SK-N-SH (cell line): ENCODE measurements around the gene ZNF480. TPM values are rescaled to one million over a fixed set of nuclear protein-coding genes. Genes with fewer than 3 reads are reported as not detected.

ENCODE experiments used
- CTCF ChIA-PET: fragments of 300-600, 350-600 bp; formaldehyde crosslinking; extraction: SDS; loops from one replicate; lab custom pipeline; 2021; lab: Yijun Ruan, JAX
- POLR2A ChIA-PET: fragments of 350-600 bp; sonication (Branson Sonifier 250); formaldehyde crosslinking; extraction: SDS; loops from one replicate; lab custom pipeline; 2020; ENCODE audit warnings: antibody characterized with exemption, inconsistent platforms; lab: Yijun Ruan, JAX
- DNase-seq: peaks from one replicate; pipeline ENCODE4 v3.0.0; 2012
- H2AFZ ChIP-seq: fragments of 200-600 bp; sonication (generic); 2 replicates; pipeline ENCODE4 v1.8.1; 2016; ENCODE audit warnings: antibody characterized with exemption, mild to moderate bottlenecking, low read depth
- H3F3A ChIP-seq: fragments of 200-600 bp; sonication (generic); replicated peaks from 2 replicates; pipeline ENCODE3; 2016; ENCODE audit warnings: antibody characterized with exemption, mild to moderate bottlenecking; ENCODE audit not compliant: insufficient read depth
- H3K27ac ChIP-seq, 2 experiments: fragments of 200-500 bp in 1 of 2; fragments of 200-600 bp in 1 of 2; sonication (Bioruptor generic) in 1 of 2; sonication (generic), shearing (Covaris generic) in 1 of 2; 2 replicates each; pipeline versions ENCODE4 v1.5.1 to v1.6.1; 2014 to 2016; ENCODE audit warnings: low read depth in 2 of 2, inconsistent platforms in 1 of 2, low read length in 1 of 2, mild to moderate bottlenecking in 1 of 2, mixed read lengths in 1 of 2
- H3K27me3 ChIP-seq: fragments of 200-600 bp; sonication (generic), shearing (Covaris generic); 2 replicates; pipeline ENCODE4 v1.6.1; 2016; ENCODE audit warnings: mixed run types; ENCODE audit not compliant: insufficient read depth
- H3K36me3 ChIP-seq, 2 experiments: fragments of 200-500 bp in 1 of 2; fragments of 200-600 bp in 1 of 2; sonication (Bioruptor generic) in 1 of 2; sonication (generic) in 1 of 2; replicated peaks in 1 of 2; 2 replicates each; pipeline versions ENCODE3 to v1.5.1; 2014 to 2016; ENCODE audit warnings: low read length in 1 of 2, mild to moderate bottlenecking in 1 of 2; ENCODE audit not compliant: insufficient read depth in 2 of 2, control insufficient read depth in 1 of 2
- H3K4me1 ChIP-seq, 2 experiments: fragments of 200-500 bp in 1 of 2; fragments of 200-600 bp in 1 of 2; sonication (Bioruptor generic) in 1 of 2; sonication (generic), shearing (Covaris generic) in 1 of 2; 2 replicates each; pipeline versions ENCODE4 v1.5.1 to v1.6.1; 2014 to 2016; ENCODE audit warnings: low read depth in 1 of 2, low read length in 1 of 2, mixed run types in 1 of 2; ENCODE audit not compliant: insufficient read depth in 2 of 2, control insufficient read depth in 1 of 2
- H3K4me2 ChIP-seq: fragments of 200-600 bp; sonication (generic), shearing (Covaris generic); 2 replicates; pipeline ENCODE4 v1.6.1; 2017; ENCODE audit warnings: mixed run types
- H3K4me3 ChIP-seq, 2 experiments: fragments of 200-500 bp in 1 of 2; fragments of 200-600 bp in 1 of 2; sonication (Bioruptor generic) in 1 of 2; sonication (generic), shearing (Covaris generic) in 1 of 2; 2 replicates each; pipeline versions ENCODE4 v1.5.1 to v1.8.1; 2014 to 2016; ENCODE audit warnings: low read depth in 2 of 2, inconsistent platforms in 1 of 2, low read length in 1 of 2, mild to moderate bottlenecking in 1 of 2, mixed read lengths in 1 of 2, moderate library complexity in 1 of 2
- H3K79me2 ChIP-seq: fragments of 200-600 bp; sonication (generic); 2 replicates; pipeline ENCODE4 v1.8.1; 2017; ENCODE audit warnings: mild to moderate bottlenecking; ENCODE audit not compliant: insufficient read depth
- H3K9ac ChIP-seq: fragments of 200-600 bp; sonication (generic); 2 replicates; pipeline ENCODE4 v1.6.1; 2017; ENCODE audit warnings: mixed run types
- H3K9me2 ChIP-seq: fragments of 200-600 bp; sonication (generic); 2 replicates; pipeline ENCODE4 v1.6.1; 2017; ENCODE audit warnings: mixed run types
- H3K9me3 ChIP-seq: fragments of 200-600 bp; sonication (generic); 2 replicates; pipeline ENCODE4 v1.6.1; 2017; ENCODE audit warnings: mixed run types, mild to moderate bottlenecking, moderate library complexity
- H4K20me1 ChIP-seq: fragments of 200-600 bp; sonication (generic); 2 replicates; pipeline ENCODE4 v1.6.1; 2017; ENCODE audit warnings: mild to moderate bottlenecking, mixed run types; ENCODE audit not compliant: insufficient read depth
- EP300 ChIP-seq, 2 experiments: IDR thresholded peaks; 2 replicates each; pipeline versions ENCODE4 v1.4.0 to v1.6.1; 2012; ENCODE audit warnings: borderline replicate concordance in 1 of 2, low read depth in 1 of 2, low read length in 1 of 2
- EZH2phosphoT487 ChIP-seq: fragments of 200-600 bp; sonication (generic); IDR thresholded peaks from 2 replicates; pipeline ENCODE4 v1.6.1; 2017; ENCODE audit warnings: low read depth, mixed run types, mild to moderate bottlenecking, antibody characterized with exemption, moderate library complexity, borderline replicate concordance
- FOXJ3 ChIP-seq: sonication (generic); formaldehyde crosslinking; IDR thresholded peaks from 2 replicates; pipeline ENCODE4 v1.5.1; 2020; ENCODE audit warnings: mild to moderate bottlenecking, missing genetic modification reagents
- GATA2 ChIP-seq: sonication (generic); formaldehyde crosslinking; IDR thresholded peaks from 2 replicates; pipeline ENCODE4 v1.5.0; 2020; ENCODE audit warnings: mild to moderate bottlenecking, missing genetic modification reagents
- NFIC ChIP-seq: IDR thresholded peaks from 2 replicates; pipeline ENCODE4 v1.4.0; 2012; ENCODE audit warnings: borderline replicate concordance
- NRF1 ChIP-seq: IDR thresholded peaks from 2 replicates; pipeline ENCODE4 v1.6.1; 2012; ENCODE audit warnings: low read depth, mild to moderate bottlenecking, low read length
- RAD21 ChIP-seq: IDR thresholded peaks from 2 replicates; pipeline ENCODE4 v1.6.1; 2012; ENCODE audit warnings: mild to moderate bottlenecking, low read length
- TCF12 ChIP-seq: IDR thresholded peaks from 2 replicates; pipeline ENCODE4 v1.4.0; 2012
- YY1 ChIP-seq: IDR thresholded peaks from 2 replicates; pipeline ENCODE4 v1.4.0; 2012; ENCODE audit warnings: low read depth, mild to moderate bottlenecking
- WGBS: methylation state at CpG from one replicate; pipeline ENCODE4 v1.1.6; 2017; ENCODE audit warnings: low lambda C conversion rate; 5-methylcytosine and 5-hydroxymethylcytosine counted together
- polyA plus RNA-seq, 3 experiments: library from polyadenylated mRNA; depleted of rRNA; stranded (reverse); fragments of >200 nt; gene quantifications; 2 replicates each; pipeline ENCODE4 v1.2.3, GENCODE V29; 2012
- TF ChIP-seq, protein P1 (sequence below): fragments of 150-350 bp; IDR thresholded peaks from 2 replicates; pipeline ENCODE4 v1.6.1; 2016; ENCODE audit warnings: mild to moderate bottlenecking, low read depth, low read length
- TF ChIP-seq, protein P2 (sequence below): IDR thresholded peaks from 2 replicates; pipeline ENCODE4 v1.4.0; 2012; ENCODE audit warnings: low read depth
- TF ChIP-seq, protein P3 (sequence below): fragments of 200-600 bp; sonication (generic); IDR thresholded peaks from 2 replicates; pipeline ENCODE4 v1.6.1; 2017; ENCODE audit warnings: antibody characterized with exemption, mild to moderate bottlenecking, moderate library complexity
- TF ChIP-seq, protein P4 (sequence below): IDR thresholded peaks from 2 replicates; pipeline ENCODE4; 2012
- TF ChIP-seq, protein P5 (sequence below): IDR thresholded peaks from 2 replicates; pipeline ENCODE4 v1.4.0; 2012; ENCODE audit warnings: low read depth, borderline replicate concordance

Gene ZNF480
- polyA plus RNA-seq, 1 of the 3 experiments (the other 2 are of a cell fraction): 10.9 TPM

DNA sequence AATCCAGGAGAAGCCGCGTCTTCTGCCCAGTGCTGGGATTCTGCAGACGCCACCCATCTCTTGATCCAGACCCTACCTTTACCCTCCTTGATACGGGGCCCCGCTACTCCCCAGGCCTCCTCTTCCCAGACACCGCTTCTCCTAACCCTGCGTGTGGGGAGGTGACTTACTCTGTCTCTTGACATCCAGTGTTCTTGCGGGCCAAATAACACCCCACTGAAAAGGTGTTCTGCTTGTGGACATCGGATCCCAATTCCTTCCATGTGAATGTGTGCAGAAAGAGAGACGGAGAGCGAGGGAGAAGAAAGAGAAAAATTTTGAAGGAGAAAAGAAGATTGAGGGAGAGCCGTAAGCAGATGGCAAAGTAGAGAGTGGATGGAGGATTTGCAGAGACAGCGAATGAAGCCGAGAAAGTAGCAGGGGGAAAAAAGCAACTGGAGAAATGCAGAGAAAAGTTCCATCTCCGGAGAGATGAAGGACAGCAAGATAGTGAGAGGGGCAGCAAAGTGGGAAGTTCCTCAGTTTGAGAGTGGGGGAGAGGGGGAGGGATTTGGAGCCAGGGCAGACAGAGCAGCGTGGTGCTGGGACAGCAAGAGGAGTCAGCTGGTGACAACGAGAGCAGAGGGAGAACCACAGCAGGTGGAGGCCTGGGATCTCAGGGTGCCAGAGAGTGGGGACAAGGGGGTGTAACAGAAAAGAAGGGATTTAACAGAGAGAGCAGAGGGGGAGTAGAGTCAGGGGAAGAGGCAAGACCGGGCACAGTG, 814 bp downstream of the ZNF480 start:
- TF ChIP-seq GATA2 (CRISPR knock-in tag) (no peak), RAD21 (no peak), EP300 (IDR thresholded peaks at IDR 0.05; ENCODE audit: borderline replicate concordance in 1 of 2, low read depth in 1 of 2, low read length in 1 of 2) (no peak), NFIC (no peak), TCF12 (no peak), EZH2phosphoT487 (no peak), YY1 (no peak)
- TF ChIP-seq, protein P1, sequence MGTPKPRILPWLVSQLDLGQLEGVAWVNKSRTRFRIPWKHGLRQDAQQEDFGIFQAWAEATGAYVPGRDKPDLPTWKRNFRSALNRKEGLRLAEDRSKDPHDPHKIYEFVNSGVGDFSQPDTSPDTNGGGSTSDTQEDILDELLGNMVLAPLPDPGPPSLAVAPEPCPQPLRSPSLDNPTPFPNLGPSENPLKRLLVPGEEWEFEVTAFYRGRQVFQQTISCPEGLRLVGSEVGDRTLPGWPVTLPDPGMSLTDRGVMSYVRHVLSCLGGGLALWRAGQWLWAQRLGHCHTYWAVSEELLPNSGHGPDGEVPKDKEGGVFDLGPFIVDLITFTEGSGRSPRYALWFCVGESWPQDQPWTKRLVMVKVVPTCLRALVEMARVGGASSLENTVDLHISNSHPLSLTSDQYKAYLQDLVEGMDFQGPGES: no peak
- TF ChIP-seq, protein P2, sequence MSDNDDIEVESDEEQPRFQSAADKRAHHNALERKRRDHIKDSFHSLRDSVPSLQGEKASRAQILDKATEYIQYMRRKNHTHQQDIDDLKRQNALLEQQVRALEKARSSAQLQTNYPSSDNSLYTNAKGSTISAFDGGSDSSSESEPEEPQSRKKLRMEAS: no peak
- H4K20me1 ChIP-seq: no peaks in the 10 kb centered on the region
- no peaks in the 10 kb centered on the region for H3K9me2 ChIP-seq
- H3K36me3 ChIP-seq: peaks cover 31 to 45% of the 10 kb centered on the region in 2 experiments
- H3F3A ChIP-seq: peaks cover 2% of the 10 kb centered on the region
- peak overlapping the region; percentile 91; the same call in 1 of the 2 replicates for H2AFZ ChIP-seq
- H3K27ac ChIP-seq: peak overlapping the region; percentile 88 to 90
- DNase-seq: peak; percentile 22
- peak overlapping the region; percentile 91 for H3K4me2 ChIP-seq
- ChIA-PET CTCF (no interaction called here), POLR2A (no interaction called here)
- no peaks in the 10 kb centered on the region for H3K27me3 ChIP-seq
- H3K79me2 ChIP-seq: peaks cover 26% of the 10 kb centered on the region; the same call in 1 of the 2 replicates
- peaks cover 0 to 5% of the 10 kb centered on the region in 2 experiments; a peak in 1 of 4 replicates for H3K4me1 ChIP-seq
- peak overlapping the region; percentile 91 to 95 for H3K4me3 ChIP-seq
- 16% methylated on average over 18 of the region's 18 CpGs for WGBS
- H3K9me3 ChIP-seq: peaks cover 13% of the 10 kb centered on the region; the same call in 1 of the 2 replicates
- peak overlapping the region; percentile 94 for H3K9ac ChIP-seq

DNA sequence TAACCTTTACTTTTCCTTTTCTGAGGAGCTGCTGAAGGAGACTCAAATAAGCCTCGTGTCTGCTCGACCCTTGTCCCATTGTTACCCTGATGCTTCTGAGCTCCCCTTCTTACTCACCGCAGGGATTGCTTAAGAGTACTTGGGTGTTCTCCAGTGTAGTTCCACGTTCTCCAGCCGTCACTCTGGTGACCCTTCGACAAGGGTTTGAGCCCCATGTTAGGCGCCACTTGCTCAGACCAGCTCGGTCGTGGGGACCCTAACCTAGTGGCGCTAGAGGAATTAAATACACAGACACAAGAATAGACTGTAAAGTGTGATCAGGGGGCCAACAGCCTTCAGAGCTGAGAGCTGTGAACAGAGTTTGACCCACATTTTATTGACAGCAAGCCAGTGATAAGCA, 10.3 kb downstream of the ZNF480 start:
- no peak overlapping the region for H3K27ac ChIP-seq
- no peaks in the 10 kb centered on the region for H3K79me2 ChIP-seq
- H3K9me3 ChIP-seq: peaks cover 21% of the 10 kb centered on the region; the same call in 1 of the 2 replicates
- no peaks in the 10 kb centered on the region for H3K9me2 ChIP-seq
- ChIA-PET POLR2A (no interaction called here), CTCF (no interaction called here)
- TF ChIP-seq, protein P3, sequence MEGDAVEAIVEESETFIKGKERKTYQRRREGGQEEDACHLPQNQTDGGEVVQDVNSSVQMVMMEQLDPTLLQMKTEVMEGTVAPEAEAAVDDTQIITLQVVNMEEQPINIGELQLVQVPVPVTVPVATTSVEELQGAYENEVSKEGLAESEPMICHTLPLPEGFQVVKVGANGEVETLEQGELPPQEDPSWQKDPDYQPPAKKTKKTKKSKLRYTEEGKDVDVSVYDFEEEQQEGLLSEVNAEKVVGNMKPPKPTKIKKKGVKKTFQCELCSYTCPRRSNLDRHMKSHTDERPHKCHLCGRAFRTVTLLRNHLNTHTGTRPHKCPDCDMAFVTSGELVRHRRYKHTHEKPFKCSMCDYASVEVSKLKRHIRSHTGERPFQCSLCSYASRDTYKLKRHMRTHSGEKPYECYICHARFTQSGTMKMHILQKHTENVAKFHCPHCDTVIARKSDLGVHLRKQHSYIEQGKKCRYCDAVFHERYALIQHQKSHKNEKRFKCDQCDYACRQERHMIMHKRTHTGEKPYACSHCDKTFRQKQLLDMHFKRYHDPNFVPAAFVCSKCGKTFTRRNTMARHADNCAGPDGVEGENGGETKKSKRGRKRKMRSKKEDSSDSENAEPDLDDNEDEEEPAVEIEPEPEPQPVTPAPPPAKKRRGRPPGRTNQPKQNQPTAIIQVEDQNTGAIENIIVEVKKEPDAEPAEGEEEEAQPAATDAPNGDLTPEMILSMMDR: no peak
- TF ChIP-seq, protein P4, sequence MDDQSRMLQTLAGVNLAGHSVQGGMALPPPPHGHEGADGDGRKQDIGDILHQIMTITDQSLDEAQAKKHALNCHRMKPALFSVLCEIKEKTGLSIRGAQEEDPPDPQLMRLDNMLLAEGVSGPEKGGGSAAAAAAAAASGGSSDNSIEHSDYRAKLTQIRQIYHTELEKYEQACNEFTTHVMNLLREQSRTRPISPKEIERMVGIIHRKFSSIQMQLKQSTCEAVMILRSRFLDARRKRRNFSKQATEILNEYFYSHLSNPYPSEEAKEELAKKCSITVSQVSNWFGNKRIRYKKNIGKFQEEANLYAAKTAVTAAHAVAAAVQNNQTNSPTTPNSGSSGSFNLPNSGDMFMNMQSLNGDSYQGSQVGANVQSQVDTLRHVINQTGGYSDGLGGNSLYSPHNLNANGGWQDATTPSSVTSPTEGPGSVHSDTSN: no peak
- TF ChIP-seq NRF1: no peak
- no peak for TF ChIP-seq TCF12
- no peak for TF ChIP-seq FOXJ3 (CRISPR knock-in tag)
- TF ChIP-seq, protein P5, sequence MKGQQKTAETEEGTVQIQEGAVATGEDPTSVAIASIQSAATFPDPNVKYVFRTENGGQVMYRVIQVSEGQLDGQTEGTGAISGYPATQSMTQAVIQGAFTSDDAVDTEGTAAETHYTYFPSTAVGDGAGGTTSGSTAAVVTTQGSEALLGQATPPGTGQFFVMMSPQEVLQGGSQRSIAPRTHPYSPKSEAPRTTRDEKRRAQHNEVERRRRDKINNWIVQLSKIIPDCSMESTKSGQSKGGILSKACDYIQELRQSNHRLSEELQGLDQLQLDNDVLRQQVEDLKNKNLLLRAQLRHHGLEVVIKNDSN: no peak
- no peaks in the 10 kb centered on the region for H4K20me1 ChIP-seq
- no peak overlapping the region for H3K4me2 ChIP-seq
- DNase-seq: no peak
- no peak overlapping the region; a peak in 1 of 4 replicates for H3K4me3 ChIP-seq
- no peaks in the 10 kb centered on the region for H3K4me1 ChIP-seq
- 96% methylated on average over 10 of the region's 10 CpGs for WGBS
- no peak overlapping the region for H2AFZ ChIP-seq
- H3K9ac ChIP-seq: no peak overlapping the region
- H3K36me3 ChIP-seq: peaks cover 46 to 88% of the 10 kb centered on the region in 2 experiments
- H3F3A ChIP-seq: peaks cover 4% of the 10 kb centered on the region
- no peaks in the 10 kb centered on the region for H3K27me3 ChIP-seq
